Transverse colon (tissue), 4 donors: Measurements from ENCODE around the gene C1orf185. TPM values are rescaled to one million over a fixed set of nuclear protein-coding genes. Genes with fewer than 3 reads are reported as not detected.

Source experiments
- DNase-seq: peaks from one replicate; pipeline ENCODE4 v3.0.0-alpha.2; 2019
- H3K27ac ChIP-seq, 4 donors: fragments of 200-600 bp; sonication (generic); 2 replicates each; pipeline ENCODE4 v1.5.1; 2016 to 2018; ENCODE audit warnings: inconsistent platforms in 4 of 4
- H3K27me3 ChIP-seq: fragments of 200-600 bp; sonication (generic); 2 replicates; pipeline ENCODE4 v1.5.1; 2017; ENCODE audit warnings: inconsistent platforms
- H3K36me3 ChIP-seq, 4 donors: fragments of 200-600 bp; sonication (generic); 2 replicates each; pipeline ENCODE4 v1.5.1; 2017 to 2019; ENCODE audit warnings: inconsistent platforms in 4 of 4
- H3K4me1 ChIP-seq, 4 donors: fragments of 200-600 bp; sonication (generic); 2 replicates each; pipeline ENCODE4 v1.5.1; 2017 to 2020; ENCODE audit warnings: inconsistent platforms in 4 of 4
- H3K4me3 ChIP-seq, 4 donors: fragments of 200-600 bp; sonication (generic); 1 replicate in 1 of 4; 2 replicates in 3 of 4; pipeline versions ENCODE4 v1.5.1 to v1.6.1; 2017 to 2019; ENCODE audit warnings: inconsistent platforms in 4 of 4
- H3K9me3 ChIP-seq, 2 donors: fragments of 200-600 bp; sonication (generic); 2 replicates each; pipeline ENCODE4 v1.5.1; 2017 to 2019; ENCODE audit warnings: inconsistent platforms in 2 of 2
- EP300 ChIP-seq: sonication (generic); formaldehyde crosslinking; IDR thresholded peaks from one replicate; pipeline ENCODE4 v1.6.1; 2017; ENCODE audit warnings: antibody characterized with exemption, low read depth
- POLR2A ChIP-seq: fragments of 450-650 bp; IDR thresholded peaks from one replicate; pipeline ENCODE4 v1.6.1; 2016; ENCODE audit warnings: antibody characterized with exemption, mild to moderate bottlenecking, moderate library complexity
- POLR2AphosphoS5 ChIP-seq, 3 donors: sonication (generic); formaldehyde crosslinking; IDR thresholded peaks; one replicate each; pipeline ENCODE4 v1.6.1; 2016; ENCODE audit warnings: antibody characterized with exemption in 3 of 3
- WGBS, 2 donors: methylation state at CpG; one replicate each; pipeline ENCODE4 v1.1.5; 2018; ENCODE audit warnings: low coverage in 1 of 2; 5-methylcytosine and 5-hydroxymethylcytosine counted together
- in situ Hi-C, 4 donors: fragments of 200-750 bp; cut with MboI; loops; one replicate each; pipeline versions ENCODE4 v1.15.0 to v1.15.1; 2017; ENCODE audit warnings: low sequenced_read_pairs in 3 of 4, low pct_ligation_motif_present in 1 of 4, low pct_unique_long_range_greater_than_20kb in 1 of 4
- intact Hi-C: fragments of 100-400 bp; cut with DNase I; formaldehyde crosslinking; loops from one replicate; pipeline ENCODE4 v1.15.1; 2023; ENCODE audit warnings: low total_unique reads
- total RNA-seq, 4 donors: library from RNA; depleted of rRNA; stranded (reverse); fragments of >200 nt; gene quantifications; one replicate each; pipeline ENCODE4 v1.1.0, GENCODE V29; 2016
- TF ChIP-seq, protein P1 (sequence below), 5 experiments: fragments of 200-600 bp in 3 of 5; fragments of 450-650 bp in 2 of 5; sonication (generic) in 3 of 5; IDR thresholded peaks; 1 replicate in 2 of 5; 2 replicates in 3 of 5; pipeline ENCODE4 v1.5.1; 2016 to 2017; ENCODE audit warnings: antibody characterized with exemption in 5 of 5, inconsistent platforms in 3 of 5, mild to moderate bottlenecking in 2 of 5, moderate library complexity in 1 of 5

Gene C1orf185
- total RNA-seq, 4 donors from 2014 or later: not detected

- intact Hi-C loops: no loop called here
- WGBS, 2 donors: 78 to 100% methylated on average over 1 to 2 of the region's 3 CpGs
- H3K4me1 ChIP-seq: no peaks in the 10 kb centered on the region
- no peak for DNase-seq
- H3K27me3 ChIP-seq: peaks cover 4% of the 10 kb centered on the region
- H3K27ac ChIP-seq: no peak overlapping the region
- in situ Hi-C loops: no loop called here
- no peak for TF ChIP-seq POLR2AphosphoS5 (IDR thresholded peaks at IDR 0.05)
- no peak for TF ChIP-seq POLR2A
- TF ChIP-seq, protein P1, sequence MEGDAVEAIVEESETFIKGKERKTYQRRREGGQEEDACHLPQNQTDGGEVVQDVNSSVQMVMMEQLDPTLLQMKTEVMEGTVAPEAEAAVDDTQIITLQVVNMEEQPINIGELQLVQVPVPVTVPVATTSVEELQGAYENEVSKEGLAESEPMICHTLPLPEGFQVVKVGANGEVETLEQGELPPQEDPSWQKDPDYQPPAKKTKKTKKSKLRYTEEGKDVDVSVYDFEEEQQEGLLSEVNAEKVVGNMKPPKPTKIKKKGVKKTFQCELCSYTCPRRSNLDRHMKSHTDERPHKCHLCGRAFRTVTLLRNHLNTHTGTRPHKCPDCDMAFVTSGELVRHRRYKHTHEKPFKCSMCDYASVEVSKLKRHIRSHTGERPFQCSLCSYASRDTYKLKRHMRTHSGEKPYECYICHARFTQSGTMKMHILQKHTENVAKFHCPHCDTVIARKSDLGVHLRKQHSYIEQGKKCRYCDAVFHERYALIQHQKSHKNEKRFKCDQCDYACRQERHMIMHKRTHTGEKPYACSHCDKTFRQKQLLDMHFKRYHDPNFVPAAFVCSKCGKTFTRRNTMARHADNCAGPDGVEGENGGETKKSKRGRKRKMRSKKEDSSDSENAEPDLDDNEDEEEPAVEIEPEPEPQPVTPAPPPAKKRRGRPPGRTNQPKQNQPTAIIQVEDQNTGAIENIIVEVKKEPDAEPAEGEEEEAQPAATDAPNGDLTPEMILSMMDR (IDR thresholded peaks at IDR 0.05): no peak
- no peak for TF ChIP-seq EP300
- no peaks in the 10 kb centered on the region for H3K36me3 ChIP-seq
- H3K9me3 ChIP-seq: no peaks in the 10 kb centered on the region
- no peak overlapping the region for H3K4me3 ChIP-seq
Measured at GRCh38 chr1:51086496-51087271, 15.3 kb upstream of the C1orf185 start.

DNA sequence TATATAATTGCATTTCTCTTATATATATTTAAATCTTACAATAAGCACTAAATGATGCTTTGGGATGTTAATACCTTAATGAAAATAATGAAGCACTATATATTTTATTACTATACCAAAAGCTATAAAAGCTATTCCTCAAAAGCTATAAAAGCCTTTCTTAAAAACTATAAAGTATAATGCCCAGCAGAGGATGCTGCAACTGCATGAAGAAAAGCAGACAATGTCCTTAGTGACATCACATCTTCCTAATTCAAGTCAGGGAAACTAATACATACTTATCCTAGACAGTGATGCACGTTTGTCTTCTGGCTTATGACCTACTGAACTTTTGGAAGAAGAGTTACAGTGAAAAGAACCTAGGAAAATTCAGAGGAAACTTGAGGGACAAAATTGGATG is 13.6 kb upstream of the C1orf185 start:
- in situ Hi-C loops: no loop called here
- WGBS, 2 donors: 8 to 16% methylated on average over 1 of the region's 1 CpG
- H3K36me3 ChIP-seq: no peaks in the 10 kb centered on the region
- intact Hi-C loops: no loop called here
- no peaks in the 10 kb centered on the region for H3K4me1 ChIP-seq
- H3K4me3 ChIP-seq: no peak overlapping the region
- H3K27ac ChIP-seq: no peak overlapping the region
- H3K27me3 ChIP-seq: peaks cover 4% of the 10 kb centered on the region
- no peaks in the 10 kb centered on the region for H3K9me3 ChIP-seq
- no peak for DNase-seq
- TF ChIP-seq POLR2AphosphoS5 (IDR thresholded peaks at IDR 0.05): no peak
- no peak for TF ChIP-seq EP300
- TF ChIP-seq POLR2A: no peak
- TF ChIP-seq, protein P1 (IDR thresholded peaks at IDR 0.05): no peak

GRCh38 chr1:51093581-51093980 is 8.4 kb upstream of the C1orf185 start:
- H3K36me3 ChIP-seq: no peaks in the 10 kb centered on the region
- no peak for DNase-seq
- peaks cover 5% of the 10 kb centered on the region for H3K27me3 ChIP-seq
- H3K4me3 ChIP-seq: no peak overlapping the region
- TF ChIP-seq EP300 (no peak), POLR2A (no peak), POLR2AphosphoS5 (IDR thresholded peaks at IDR 0.05) (no peak)
- TF ChIP-seq, protein P1 (IDR thresholded peaks at IDR 0.05): no peak
- WGBS, 2 donors: 67 to 71% methylated on average over 1 of the region's 1 CpG
- no peak overlapping the region for H3K27ac ChIP-seq
- no peaks in the 10 kb centered on the region for H3K4me1 ChIP-seq
- in situ Hi-C loops: no loop called here
- no peaks in the 10 kb centered on the region for H3K9me3 ChIP-seq
- intact Hi-C loops: no loop called here

DNA sequence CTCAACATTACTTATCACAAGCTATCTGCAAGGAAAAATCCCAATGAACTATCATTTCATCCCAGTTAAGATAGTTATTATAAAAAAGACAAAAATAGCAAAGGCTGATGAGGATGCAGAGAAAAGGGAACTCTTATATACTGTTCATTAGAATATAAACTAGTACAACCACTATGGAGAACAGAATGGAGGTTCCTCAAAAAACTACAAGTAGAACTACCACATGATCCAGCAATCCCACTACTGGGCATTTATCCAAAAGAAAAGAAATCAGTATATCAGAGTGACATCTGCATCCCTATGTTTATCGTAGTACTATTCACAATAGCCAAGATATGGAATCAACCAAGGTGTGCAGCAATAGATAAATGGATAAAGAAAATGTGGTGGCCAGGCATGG is 4.9 kb upstream of the C1orf185 start:
- TF ChIP-seq POLR2A: no peak
- TF ChIP-seq POLR2AphosphoS5 (IDR thresholded peaks at IDR 0.05): no peak
- TF ChIP-seq, protein P1 (IDR thresholded peaks at IDR 0.05): no peak
- no peak for TF ChIP-seq EP300

More for the DNA sequence above, 4.9 kb upstream of the C1orf185 start:
- intact Hi-C loops: no loop called here
- Histone ChIP-seq H3K9me3 (no peaks in the 10 kb centered on the region), H3K36me3 (no peaks in the 10 kb centered on the region), H3K4me1 (no peaks in the 10 kb centered on the region), H3K4me3 (no peak overlapping the region), H3K27ac (no peak overlapping the region), H3K27me3 (peaks cover 5% of the 10 kb centered on the region)
- 67 to 85% methylated on average over 1 of the region's 1 CpG for WGBS, 2 donors
- in situ Hi-C loops: no loop called here
- no peak for DNase-seq
